Nephron (organoid): ENCODE results near the gene CEP170.

Experiments used
- H3K27ac Mint-ChIP-seq, 3 experiments: 2 replicates each; pipeline ENCODE4 v1.8.0; 2020; ENCODE audit warnings: mixed read lengths in 3 of 3, mild to moderate bottlenecking in 2 of 3, moderate library complexity in 1 of 3
- H3K27me3 Mint-ChIP-seq: 2 replicates; pipeline ENCODE4 v1.8.0; 2021; ENCODE audit warnings: low read depth, mild to moderate bottlenecking, moderate library complexity, mixed read lengths
- H3K36me3 Mint-ChIP-seq: 2 replicates; pipeline ENCODE4 v1.8.0; 2020; ENCODE audit warnings: low read depth, mixed read lengths
- H3K4me1 Mint-ChIP-seq: 2 replicates; pipeline ENCODE4 v1.8.0; 2020; ENCODE audit warnings: mixed read lengths
- H3K4me3 Mint-ChIP-seq, 3 experiments: 2 replicates each; pipeline ENCODE4 v1.8.0; 2020; ENCODE audit warnings: mild to moderate bottlenecking in 3 of 3, mixed read lengths in 3 of 3, moderate library complexity in 2 of 3
- H3K9me3 Mint-ChIP-seq: 2 replicates; pipeline ENCODE4 v1.8.0; 2020; ENCODE audit warnings: mixed read lengths
- CTCF ChIP-seq, 3 experiments: fragments of 200-600 bp; sonication (generic); IDR thresholded peaks; one replicate each; pipeline ENCODE4 v1.5.0; 2021; ENCODE audit warnings: antibody characterized with exemption in 3 of 3; ENCODE audit not compliant: unreplicated experiment in 3 of 3

The CEP170 gene

DNA sequence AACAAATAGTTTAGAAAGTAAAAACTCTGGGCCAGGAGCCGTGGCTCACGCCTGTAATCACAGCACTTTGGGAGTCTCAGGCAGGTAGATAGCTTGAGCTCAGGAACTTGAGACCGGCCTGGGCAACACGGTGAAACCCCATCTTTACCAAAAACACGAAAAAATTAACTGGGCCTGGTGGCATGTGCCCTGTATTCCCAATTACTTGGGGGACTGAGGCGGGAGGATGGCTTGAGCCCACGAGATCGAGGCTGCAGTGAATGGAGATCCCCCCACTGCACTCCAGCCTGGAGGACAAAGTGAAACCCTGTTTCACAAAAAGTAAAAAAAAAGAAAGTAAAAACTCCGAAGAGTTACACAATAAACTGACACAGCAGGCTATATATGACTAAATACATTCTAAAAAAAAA, 10.6 kb downstream of the CEP170 start:
- H3K27ac Mint-ChIP-seq = no peak overlapping the region
- no peak for TF ChIP-seq CTCF (IDR thresholded peaks at IDR 0.05; ENCODE audit: unreplicated experiment in 3 of 3)
- no peak overlapping the region for H3K4me3 Mint-ChIP-seq

GRCh38 chr1:243236604-243237252, 18.4 kb downstream of the CEP170 start:
- TF ChIP-seq CTCF (IDR thresholded peaks at IDR 0.05; ENCODE audit: unreplicated experiment in 3 of 3) = no peak
- peaks cover 47% of the 10 kb centered on the region for H3K9me3 Mint-ChIP-seq
- H3K4me1 Mint-ChIP-seq = peaks cover 20% of the 10 kb centered on the region
- H3K27me3 Mint-ChIP-seq = no peaks in the 10 kb centered on the region
- H3K27ac Mint-ChIP-seq = peak overlapping the region in 1 of 3 experiments; percentile 58
- no peak overlapping the region for H3K4me3 Mint-ChIP-seq
- peaks cover 90% of the 10 kb centered on the region for H3K36me3 Mint-ChIP-seq

More for the DNA sequence above, 10.6 kb downstream of the CEP170 start:
- H3K4me1 Mint-ChIP-seq = peaks cover 6% of the 10 kb centered on the region
- H3K36me3 Mint-ChIP-seq = peaks cover 86% of the 10 kb centered on the region
- no peaks in the 10 kb centered on the region for H3K27me3 Mint-ChIP-seq
- H3K9me3 Mint-ChIP-seq = peaks cover 35% of the 10 kb centered on the region

- H3K9me3 Mint-ChIP-seq = peaks cover 49% of the 10 kb centered on the region
- peaks cover 20% of the 10 kb centered on the region for H3K4me1 Mint-ChIP-seq
- H3K27ac Mint-ChIP-seq = peak overlapping the region in 2 of 3 experiments; percentile 43 to 67
- peaks cover 91% of the 10 kb centered on the region for H3K36me3 Mint-ChIP-seq
- TF ChIP-seq CTCF (IDR thresholded peaks at IDR 0.05; ENCODE audit: unreplicated experiment in 3 of 3) = no peak
- H3K27me3 Mint-ChIP-seq = no peaks in the 10 kb centered on the region
- no peak overlapping the region for H3K4me3 Mint-ChIP-seq
Observed at GRCh38 chr1:243234978-243235647, 20.0 kb downstream of the CEP170 start.

- TF ChIP-seq CTCF (IDR thresholded peaks at IDR 0.05; ENCODE audit: unreplicated experiment in 3 of 3) = no peak
- H3K4me3 Mint-ChIP-seq = no peak overlapping the region
- H3K9me3 Mint-ChIP-seq = peaks cover 52% of the 10 kb centered on the region
- no peaks in the 10 kb centered on the region for H3K27me3 Mint-ChIP-seq
- H3K4me1 Mint-ChIP-seq = peaks cover 20% of the 10 kb centered on the region
- H3K36me3 Mint-ChIP-seq = peaks cover 91% of the 10 kb centered on the region
- H3K27ac Mint-ChIP-seq = no peak overlapping the region
Observed at GRCh38 chr1:243233908-243234307, 21.2 kb downstream of the CEP170 start.

DNA sequence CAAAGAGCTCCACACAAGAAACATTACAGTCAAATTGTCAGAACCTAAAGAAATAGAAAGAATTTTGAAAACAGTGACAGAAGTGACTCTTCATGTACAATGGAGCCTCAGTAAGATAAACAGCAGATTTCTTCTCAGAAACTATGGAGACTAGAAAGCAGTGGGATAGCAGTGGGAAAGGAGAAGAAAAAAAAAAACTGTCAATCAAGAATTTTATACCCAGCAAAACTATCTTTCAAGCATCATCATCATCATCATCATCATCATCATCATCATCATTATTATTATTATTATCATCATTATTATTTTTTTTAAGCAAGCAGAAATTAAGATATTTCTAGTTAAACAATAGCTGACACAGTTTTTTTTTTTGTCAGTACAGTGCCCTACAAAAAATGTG, 24.2 kb downstream of the CEP170 start:
- no peak for TF ChIP-seq CTCF (IDR thresholded peaks at IDR 0.05; ENCODE audit: unreplicated experiment in 3 of 3)
- H3K4me3 Mint-ChIP-seq = no peak overlapping the region
- H3K9me3 Mint-ChIP-seq = peaks cover 63% of the 10 kb centered on the region
- no peak overlapping the region for H3K27ac Mint-ChIP-seq
- H3K4me1 Mint-ChIP-seq = peaks cover 9% of the 10 kb centered on the region
- peaks cover 90% of the 10 kb centered on the region for H3K36me3 Mint-ChIP-seq
- H3K27me3 Mint-ChIP-seq = no peaks in the 10 kb centered on the region

GRCh38 chr1:243229526-243229925, 25.6 kb downstream of the CEP170 start:
- Mint-ChIP-seq H3K4me1 (no peaks in the 10 kb centered on the region), H3K27me3 (no peaks in the 10 kb centered on the region)

More at GRCh38 chr1:243229526-243229925, 25.6 kb downstream of the CEP170 start:
- no peak overlapping the region for H3K27ac Mint-ChIP-seq
- no peak for TF ChIP-seq CTCF (IDR thresholded peaks at IDR 0.05; ENCODE audit: unreplicated experiment in 3 of 3)
- H3K4me3 Mint-ChIP-seq = no peak overlapping the region
- peaks cover 82% of the 10 kb centered on the region for H3K36me3 Mint-ChIP-seq
- H3K9me3 Mint-ChIP-seq = peaks cover 57% of the 10 kb centered on the region
